Activated T-cell treated with anti-CD3 and anti-CD28 coated beads, Interleukin-2, amount 50 U/mL, for 72 hours (primary cell): ENCODE data around the gene TBX4. TPM values are rescaled to one million over a fixed set of nuclear protein-coding genes. Genes with fewer than 3 reads are reported as not detected.

ENCODE experiments used
- ATAC-seq, 2 donors: fragments of 150-1000 bp; cut with Tn5 transposase; replicated peaks in 1 of 2; 2 replicates each; pipeline ENCODE4 v1.10.0; 2021; ENCODE audit warnings: moderate library complexity in 2 of 2, mild to moderate bottlenecking in 1 of 2
- DNase-seq, 2 donors: peaks; one replicate each; pipeline ENCODE4 v3.0.0; 2021 to 2022; ENCODE audit warnings: mixed read lengths in 1 of 2
- H3K27ac Mint-ChIP-seq: one replicate; pipeline ENCODE4 v1.8.0; 2022; ENCODE audit warnings: mild to moderate bottlenecking, moderate library complexity, mixed read lengths
- H3K27me3 Mint-ChIP-seq: one replicate; pipeline ENCODE4 v1.8.0; 2022; ENCODE audit warnings: low read depth, mixed read lengths
- H3K36me3 Mint-ChIP-seq, 2 donors: one replicate each; pipeline ENCODE4 v1.8.0; 2022; ENCODE audit warnings: mixed read lengths in 2 of 2, mild to moderate bottlenecking in 1 of 2; ENCODE audit not compliant: insufficient read depth in 2 of 2
- H3K4me1 Mint-ChIP-seq: one replicate; pipeline ENCODE4 v1.8.0; 2022; ENCODE audit warnings: low read depth, mixed read lengths
- H3K4me3 Mint-ChIP-seq, 2 donors: one replicate each; pipeline ENCODE4 v1.8.0; 2022; ENCODE audit warnings: mild to moderate bottlenecking in 2 of 2, mixed read lengths in 2 of 2, moderate library complexity in 2 of 2
- H3K9me3 Mint-ChIP-seq, 2 donors: one replicate each; pipeline ENCODE4 v1.8.0; 2022; ENCODE audit warnings: mixed read lengths in 2 of 2
- total RNA-seq, 2 donors: library from RNA; stranded (reverse); gene quantifications; one replicate each; pipeline ENCODE4 v1.2.3, GENCODE V29; 2022

Gene TBX4
- total RNA-seq, 2 donors from 2014 or later = not detected

DNA sequence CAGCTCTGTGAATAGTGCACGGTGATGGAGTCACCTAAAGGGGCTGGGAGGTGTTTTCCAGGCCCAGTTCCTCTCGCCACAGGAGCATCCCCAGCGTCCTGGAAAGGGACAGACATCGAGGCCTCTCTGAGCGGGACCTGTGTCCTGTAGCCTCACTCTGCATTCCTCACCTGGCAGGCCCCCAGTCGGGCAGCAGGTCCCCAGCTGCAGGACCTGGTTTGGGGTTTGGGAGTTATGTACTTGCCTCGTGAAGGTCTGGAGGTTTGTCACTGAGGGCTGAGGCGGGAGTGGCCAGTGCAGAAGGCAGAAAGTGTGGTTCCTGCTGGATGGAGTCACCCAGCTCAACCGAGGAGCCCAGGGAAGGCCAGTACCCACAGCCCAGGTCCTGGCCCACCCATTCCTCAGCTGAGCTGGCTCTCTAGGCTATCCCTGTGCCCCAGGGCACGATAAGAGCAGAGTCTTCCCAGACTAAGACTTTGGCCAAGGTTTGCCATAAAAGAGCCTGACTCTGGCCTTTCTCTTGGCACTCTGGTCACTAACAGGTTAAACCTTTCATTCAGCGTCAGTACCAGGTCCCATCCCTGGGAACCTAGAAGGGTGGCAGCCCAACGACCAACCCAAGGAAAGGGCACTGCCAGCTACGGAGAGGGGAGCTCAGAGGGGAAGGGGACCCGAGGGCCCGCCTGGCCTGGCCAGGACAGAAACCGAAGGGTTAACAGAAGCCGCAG lies 24.4 kb downstream of the TBX4 start:
- Mint-ChIP-seq H3K27ac (no peak overlapping the region), H3K36me3 (no peaks in the 10 kb centered on the region), H3K27me3 (peaks cover 7% of the 10 kb centered on the region), H3K9me3 (no peaks in the 10 kb centered on the region), H3K4me1 (peaks cover 4% of the 10 kb centered on the region), H3K4me3 (no peak overlapping the region)
- ATAC-seq (no peak), DNase-seq (no peak)

DNA sequence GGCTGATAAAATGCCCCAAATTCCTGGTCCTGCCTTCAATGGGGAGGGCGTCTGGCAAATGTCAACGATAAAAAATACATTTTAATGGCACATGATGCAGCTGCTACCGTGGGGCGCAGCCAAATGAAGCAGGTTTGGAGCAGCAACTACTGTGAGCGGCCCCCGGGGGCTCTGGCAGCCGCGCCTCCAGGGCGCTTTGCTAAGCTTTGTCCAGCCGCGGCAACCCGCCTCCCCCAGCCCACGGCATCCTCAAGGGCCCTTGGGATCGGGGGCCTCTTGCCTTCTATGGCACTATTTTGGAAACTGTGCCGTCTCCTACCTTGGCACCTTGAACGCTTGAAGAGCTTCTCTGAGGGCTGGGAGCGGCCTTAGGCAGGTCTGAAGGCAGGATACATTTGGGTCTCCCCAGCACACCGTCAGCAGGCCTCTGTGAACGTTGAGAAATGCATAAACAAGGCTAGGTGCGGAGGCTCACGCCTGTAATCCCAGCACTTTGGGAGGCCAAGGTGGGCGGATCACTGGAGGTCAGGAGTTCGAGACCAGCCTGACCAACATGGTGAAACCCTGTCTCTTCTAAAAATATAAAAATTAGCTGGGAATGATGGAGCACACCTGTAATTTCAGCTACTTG lies 25.1 kb downstream of the TBX4 start:
- H3K27ac Mint-ChIP-seq = no peak overlapping the region
- ATAC-seq = no peak
- no peak for DNase-seq

DNA sequence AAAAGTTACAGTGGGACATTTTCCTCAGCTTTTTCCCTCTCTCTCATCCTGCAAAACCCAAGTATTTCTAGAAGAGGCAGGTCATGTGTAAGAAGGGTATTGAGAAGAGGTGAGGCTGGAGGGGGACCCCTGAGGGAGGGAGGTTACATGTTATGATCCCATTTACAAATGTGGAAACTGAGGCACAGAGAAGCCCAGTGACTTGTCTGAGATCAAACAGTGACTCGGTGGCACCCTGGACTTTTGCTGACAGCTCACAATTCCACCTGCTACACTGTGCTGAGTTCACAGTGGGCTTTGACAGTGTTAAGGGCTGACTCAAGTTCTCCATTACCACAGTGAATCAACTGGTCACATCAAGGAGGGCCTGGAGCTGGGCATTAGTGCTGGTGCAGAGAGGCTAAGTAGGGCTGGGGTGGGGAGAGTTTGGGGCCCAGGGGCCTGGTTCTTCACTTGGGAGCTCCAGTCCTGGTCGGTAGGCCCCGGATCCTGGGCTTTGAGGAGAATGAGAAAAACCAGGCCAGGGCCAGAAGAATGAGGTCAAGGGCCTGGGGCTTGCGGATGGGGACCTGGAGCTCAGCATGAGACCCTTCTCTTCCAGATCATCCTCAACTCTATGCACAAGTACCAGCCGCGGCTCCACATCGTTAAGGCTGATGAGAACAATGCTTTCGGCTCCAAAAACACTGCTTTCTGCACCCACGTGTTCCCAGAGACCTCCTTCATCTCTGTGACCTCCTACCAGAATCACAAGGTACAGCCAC lies 26.0 kb downstream of the TBX4 start:
- no peaks in the 10 kb centered on the region for H3K9me3 Mint-ChIP-seq
- H3K36me3 Mint-ChIP-seq = no peaks in the 10 kb centered on the region
- ATAC-seq (no peak), DNase-seq (no peak)
- H3K4me1 Mint-ChIP-seq = peaks cover 4% of the 10 kb centered on the region
- no peak overlapping the region for H3K27ac Mint-ChIP-seq
- peaks cover 7% of the 10 kb centered on the region for H3K27me3 Mint-ChIP-seq
- H3K4me3 Mint-ChIP-seq = no peak overlapping the region

More for the DNA sequence above, 25.1 kb downstream of the TBX4 start:
- Mint-ChIP-seq H3K36me3 (no peaks in the 10 kb centered on the region), H3K4me1 (peaks cover 4% of the 10 kb centered on the region), H3K27me3 (peaks cover 7% of the 10 kb centered on the region), H3K4me3 (no peak overlapping the region), H3K9me3 (no peaks in the 10 kb centered on the region)

DNA sequence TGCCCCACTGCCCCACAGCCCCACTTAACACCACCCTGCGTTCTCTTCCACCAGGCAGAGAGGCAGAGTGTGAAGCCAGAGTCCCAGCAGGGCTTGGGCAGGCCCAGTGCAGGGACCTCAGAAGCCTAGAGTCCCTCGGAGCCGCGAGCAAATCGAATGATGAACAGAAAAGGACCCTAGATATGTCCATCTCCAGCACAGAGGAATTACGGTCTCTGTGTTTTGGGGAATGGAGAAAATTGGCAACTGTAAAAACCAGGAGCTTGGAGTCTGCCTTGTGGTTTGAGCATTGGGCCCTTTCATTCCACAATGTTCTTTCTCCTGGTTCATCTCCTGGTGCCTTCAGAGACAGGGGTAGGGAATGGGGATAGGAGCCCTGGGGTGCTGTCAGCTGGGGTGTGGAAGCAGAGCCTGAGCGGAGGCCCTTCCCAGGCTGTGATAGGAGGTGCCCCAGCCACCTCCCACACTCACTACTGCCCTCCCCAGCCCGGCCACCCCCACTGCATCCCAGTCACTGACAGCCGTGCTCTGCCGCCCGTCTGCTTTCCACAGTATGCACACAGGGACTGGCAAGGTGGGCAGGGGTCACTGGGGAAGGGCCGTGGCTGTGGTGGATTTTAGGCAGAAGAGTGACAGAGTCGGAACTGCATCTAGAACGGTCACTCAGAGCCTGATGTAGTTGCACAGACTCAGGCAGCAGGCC lies 26.7 kb downstream of the TBX4 start:
- Mint-ChIP-seq H3K36me3 (no peaks in the 10 kb centered on the region), H3K9me3 (no peaks in the 10 kb centered on the region), H3K4me3 (no peak overlapping the region), H3K27ac (no peak overlapping the region), H3K4me1 (peaks cover 4% of the 10 kb centered on the region), H3K27me3 (peaks cover 7% of the 10 kb centered on the region)
- DNase-seq (no peak), ATAC-seq (no peak)

DNA sequence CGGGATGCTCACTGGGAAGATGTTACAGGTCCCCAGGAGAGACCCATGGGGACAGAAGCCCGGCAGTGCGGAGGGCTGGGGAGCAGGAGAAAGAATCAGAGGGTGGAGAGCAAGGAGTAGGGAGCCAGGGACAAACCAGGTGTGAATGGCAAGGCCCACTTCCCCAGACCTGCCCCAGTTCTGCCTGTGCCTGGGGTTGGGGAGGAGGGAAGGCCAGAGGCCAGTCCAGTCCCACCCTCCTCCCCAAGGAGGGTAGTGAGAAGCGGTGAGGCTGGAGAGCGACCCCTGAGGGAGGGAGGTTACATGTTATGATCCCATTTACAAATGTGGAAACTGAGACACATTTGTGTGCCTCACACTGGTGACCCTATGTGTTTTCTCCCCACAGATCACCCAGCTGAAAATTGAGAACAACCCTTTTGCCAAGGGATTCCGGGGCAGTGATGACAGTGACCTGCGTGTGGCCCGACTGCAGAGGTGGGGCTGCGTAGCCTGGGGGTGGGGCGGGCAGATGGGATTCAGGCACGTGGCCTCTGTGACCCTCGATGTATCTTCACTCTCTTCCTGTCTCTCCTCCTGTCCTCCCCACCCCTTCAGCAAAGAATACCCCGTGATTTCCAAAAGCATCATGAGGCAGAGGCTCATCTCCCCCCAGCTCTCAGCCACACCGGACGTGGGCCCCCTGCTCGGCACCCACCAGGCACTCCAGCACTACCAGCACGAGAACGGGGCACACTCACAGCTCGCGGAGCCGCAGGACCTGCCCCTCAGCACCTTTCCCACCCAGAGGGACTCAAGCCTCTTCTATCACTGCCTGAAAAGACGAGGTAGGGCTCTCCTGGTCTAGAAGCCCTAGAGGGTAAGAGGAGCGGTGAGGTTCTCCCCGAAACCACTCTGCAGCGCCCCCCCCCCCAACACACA lies 27.5 kb downstream of the TBX4 start:
- Mint-ChIP-seq H3K27ac (no peak overlapping the region), H3K27me3 (peaks cover 7% of the 10 kb centered on the region)
- no peak for ATAC-seq

DNA sequence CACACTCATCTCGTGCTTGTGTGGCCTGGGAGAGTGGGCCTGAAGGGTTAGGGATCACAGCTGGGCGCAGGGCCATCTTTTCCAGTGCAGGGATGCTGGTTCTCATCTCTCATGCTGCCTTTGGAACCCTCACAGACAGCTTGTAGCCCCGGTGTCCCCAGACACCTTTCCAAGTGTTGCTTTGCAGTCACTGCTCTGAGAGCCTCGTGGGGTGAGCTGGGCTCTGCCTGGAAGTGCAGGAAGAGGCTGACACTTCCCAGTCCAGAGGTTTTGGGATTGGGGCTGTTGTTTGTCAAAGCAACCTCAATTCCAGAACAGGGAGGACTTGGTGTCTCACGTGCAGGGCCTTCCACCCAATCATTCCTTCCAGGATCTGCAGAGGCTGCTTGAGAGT lies 28.2 kb downstream of the TBX4 start:
- peaks cover under 1% of the 10 kb centered on the region for H3K4me1 Mint-ChIP-seq
- peaks cover under 1% of the 10 kb centered on the region for H3K27me3 Mint-ChIP-seq
- no peak overlapping the region for H3K4me3 Mint-ChIP-seq
- ATAC-seq (no peak), DNase-seq (no peak)
- no peaks in the 10 kb centered on the region for H3K9me3 Mint-ChIP-seq
- no peak overlapping the region for H3K27ac Mint-ChIP-seq
- no peaks in the 10 kb centered on the region for H3K36me3 Mint-ChIP-seq

More for the DNA sequence above, 27.5 kb downstream of the TBX4 start:
- H3K4me1 Mint-ChIP-seq = peaks cover 4% of the 10 kb centered on the region
- H3K36me3 Mint-ChIP-seq = no peaks in the 10 kb centered on the region
- no peaks in the 10 kb centered on the region for H3K9me3 Mint-ChIP-seq
- DNase-seq = no peak
- no peak overlapping the region for H3K4me3 Mint-ChIP-seq

DNA sequence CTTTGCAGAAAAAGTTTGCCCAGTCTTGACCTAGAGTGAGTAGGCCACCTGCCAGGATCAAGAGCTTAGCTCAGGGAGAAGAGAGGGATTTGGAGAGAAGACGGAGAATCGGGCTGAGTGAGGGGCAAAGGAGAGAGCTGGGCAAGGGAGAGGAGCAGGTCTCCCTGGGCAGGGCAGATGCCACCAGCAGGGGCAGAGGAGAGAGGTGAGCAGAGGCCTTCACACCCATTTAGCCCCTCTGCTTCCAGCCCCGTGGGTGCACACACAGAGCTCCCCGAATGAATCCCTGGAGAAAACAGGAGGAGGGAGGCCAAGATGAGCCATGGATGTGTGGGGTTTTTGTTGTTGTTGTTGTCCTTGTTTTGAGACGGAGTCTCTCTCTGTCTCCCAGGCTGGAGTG lies 29.2 kb downstream of the TBX4 start:
- Mint-ChIP-seq H3K9me3 (no peaks in the 10 kb centered on the region), H3K27ac (no peak overlapping the region), H3K4me1 (no peaks in the 10 kb centered on the region), H3K27me3 (no peaks in the 10 kb centered on the region), H3K4me3 (no peak overlapping the region), H3K36me3 (no peaks in the 10 kb centered on the region)
- DNase-seq (no peak), ATAC-seq (no peak)

DNA sequence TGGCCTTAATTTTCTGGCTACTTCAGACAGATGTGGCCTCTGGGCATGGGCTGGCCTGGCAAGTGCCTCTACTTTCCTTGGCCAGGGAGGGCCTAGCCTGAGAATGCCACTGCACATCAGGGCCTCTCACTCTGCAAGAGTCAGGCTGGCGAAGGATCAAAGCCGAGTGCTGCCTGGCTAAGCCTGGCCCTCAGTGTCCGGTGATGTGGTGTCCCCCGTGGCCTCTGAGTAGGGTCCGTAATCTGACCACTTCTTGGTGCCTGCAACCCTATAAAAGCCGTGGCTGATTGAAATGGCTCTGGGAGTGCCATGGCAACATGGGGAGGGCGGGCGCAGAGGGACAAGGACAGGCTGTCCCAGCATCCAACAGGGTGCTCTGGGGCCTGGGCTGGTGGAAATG lies 30.2 kb downstream of the TBX4 start:
- ATAC-seq (no peak), DNase-seq (no peak)
- Mint-ChIP-seq H3K36me3 (no peaks in the 10 kb centered on the region), H3K4me3 (no peak overlapping the region), H3K27me3 (peaks cover under 1% of the 10 kb centered on the region), H3K27ac (no peak overlapping the region), H3K4me1 (no peaks in the 10 kb centered on the region), H3K9me3 (no peaks in the 10 kb centered on the region)

DNA sequence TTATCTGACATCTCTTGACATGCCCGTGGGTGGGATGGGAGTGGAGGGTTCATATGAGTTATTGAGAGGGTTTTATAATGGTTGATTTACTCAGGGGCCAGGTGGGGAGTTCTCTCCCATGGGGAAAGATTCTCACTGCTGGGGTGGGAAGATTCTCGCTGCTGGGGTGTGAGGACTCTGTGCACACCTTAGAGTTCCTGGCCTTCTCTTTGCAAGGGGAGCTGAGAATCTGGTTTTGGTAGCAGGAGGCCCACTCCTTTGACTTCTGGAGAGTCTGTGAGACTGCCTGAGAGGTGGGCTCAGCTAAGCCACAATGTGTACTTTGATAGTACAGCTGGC lies 31.5 kb downstream of the TBX4 start:
- Mint-ChIP-seq H3K27ac (no peak overlapping the region), H3K36me3 (no peaks in the 10 kb centered on the region), H3K4me1 (no peaks in the 10 kb centered on the region), H3K9me3 (no peaks in the 10 kb centered on the region), H3K27me3 (peaks cover 7% of the 10 kb centered on the region), H3K4me3 (no peak overlapping the region)
- ATAC-seq (no peak), DNase-seq (no peak)

DNA sequence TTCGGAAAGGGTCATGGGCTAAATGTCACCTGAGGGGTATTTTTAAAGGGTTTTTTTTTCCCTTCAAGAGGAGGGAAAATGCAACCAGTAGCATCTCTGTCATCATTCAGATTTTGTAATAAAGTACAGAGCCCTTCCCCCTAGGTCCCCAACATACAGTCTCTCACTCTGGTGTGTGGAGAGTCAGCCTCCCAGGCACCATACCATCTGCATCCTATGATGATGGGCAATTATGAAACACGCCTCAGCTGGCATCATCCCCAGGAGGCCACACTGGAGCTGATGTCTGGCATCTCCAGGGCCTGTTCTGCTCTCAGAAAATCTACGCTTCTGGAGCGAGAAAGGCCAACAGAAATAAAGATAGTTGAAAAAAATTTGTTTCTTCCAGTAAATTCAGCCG lies 32.0 kb downstream of the TBX4 start:
- no peaks in the 10 kb centered on the region for H3K4me1 Mint-ChIP-seq
- H3K27ac Mint-ChIP-seq = no peak overlapping the region
- DNase-seq (no peak), ATAC-seq (no peak)
- H3K36me3 Mint-ChIP-seq = no peaks in the 10 kb centered on the region
- peaks cover 7% of the 10 kb centered on the region for H3K27me3 Mint-ChIP-seq
- H3K4me3 Mint-ChIP-seq = no peak overlapping the region
- H3K9me3 Mint-ChIP-seq = no peaks in the 10 kb centered on the region

DNA sequence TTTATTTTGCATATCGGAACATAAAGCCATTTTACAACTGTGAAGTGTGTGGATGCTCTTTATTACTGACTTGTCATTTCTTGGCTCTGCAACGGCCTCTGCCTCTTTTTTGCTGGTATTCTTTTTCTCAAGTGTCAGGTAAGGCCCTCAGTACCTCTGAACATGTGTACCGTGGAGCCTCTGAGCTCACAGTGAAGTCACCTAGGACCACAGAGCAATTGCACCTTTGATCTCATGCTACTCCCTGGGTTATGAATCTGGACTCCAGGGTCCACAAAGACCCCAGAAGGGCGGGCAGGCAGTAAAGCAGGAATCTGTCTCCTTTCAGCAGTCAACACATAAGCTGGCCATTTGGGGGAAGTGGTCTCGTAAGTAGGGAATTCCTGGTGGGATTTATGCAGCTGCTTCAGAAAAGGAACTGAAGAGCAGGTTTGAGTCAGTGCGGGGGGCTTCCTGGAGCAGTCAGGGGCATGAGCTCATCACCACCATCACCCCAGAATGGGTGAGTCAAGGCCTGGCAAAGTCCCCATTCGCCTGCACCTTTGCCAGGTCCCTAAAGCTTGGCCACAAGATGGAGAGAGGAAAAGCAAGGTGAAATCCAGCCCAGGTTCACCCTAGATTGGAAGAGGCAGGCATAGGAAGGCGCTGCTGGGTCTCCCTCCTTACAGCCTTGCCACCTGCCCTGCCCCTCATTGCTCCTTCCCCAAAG lies 33.0 kb downstream of the TBX4 start:
- Mint-ChIP-seq H3K27me3 (peaks cover 7% of the 10 kb centered on the region), H3K9me3 (no peaks in the 10 kb centered on the region), H3K4me3 (no peak overlapping the region), H3K4me1 (no peaks in the 10 kb centered on the region), H3K27ac (no peak overlapping the region), H3K36me3 (no peaks in the 10 kb centered on the region)
- ATAC-seq (no peak), DNase-seq (no peak)
